A673 (cell line): ENCODE measurements around the gene ELF5. TPM values are rescaled to one million over a fixed set of nuclear protein-coding genes. Genes with fewer than 3 reads are reported as not detected.

Source experiments
- BruUV-seq: library from RNA; stranded (reverse); fragments of 400-500 nt; replicated peaks from 2 replicates; lab custom pipeline; 2021; lab: Mats Ljungman, UMichigan
- CTCF ChIA-PET: fragments of 300-600 bp; sonication (Branson Sonifier 250); formaldehyde crosslinking; loops from one replicate; lab custom pipeline; 2022; ENCODE audit warnings: antibody characterized with exemption; lab: Charles Lee
- POLR2A ChIA-PET: fragments of 300-600 bp; sonication (Branson Sonifier 250); formaldehyde crosslinking; loops from one replicate; lab custom pipeline; 2022; ENCODE audit warnings: antibody characterized with exemption; ENCODE audit not compliant: low non-redundant PET; lab: Charles Lee
- DNase-seq: peaks from one replicate; pipeline ENCODE4 v3.0.0-alpha.2; 2015; ENCODE audit warnings: low spot score
- H3K27ac ChIP-seq: fragments of 200-600 bp; sonication (generic); 2 replicates; pipeline ENCODE4 v1.5.1; 2016; ENCODE audit warnings: mixed run types, low read depth, mild to moderate bottlenecking, mixed read lengths, antibody characterized with exemption, low read length; ENCODE audit not compliant: poor library complexity, severe bottlenecking
- H3K27me3 ChIP-seq: fragments of 200-600 bp; sonication (generic); replicated peaks from 2 replicates; pipeline ENCODE4 v1.6.1; 2017; ENCODE audit warnings: mixed run types, low read depth, mild to moderate bottlenecking, mixed read lengths, antibody characterized with exemption, low read length; ENCODE audit not compliant: insufficient read depth, poor library complexity
- H3K36me3 ChIP-seq: fragments of 200-600 bp; sonication (generic); 2 replicates; pipeline ENCODE4 v1.6.1; 2016; ENCODE audit warnings: mixed run types, mild to moderate bottlenecking, mixed read lengths, antibody characterized with exemption, low read length; ENCODE audit not compliant: insufficient read depth, poor library complexity, severe bottlenecking
- H3K4me1 ChIP-seq: fragments of 200-600 bp; sonication (generic); 2 replicates; pipeline ENCODE4 v1.6.1; 2017; ENCODE audit warnings: mixed run types, mild to moderate bottlenecking, mixed read lengths, antibody characterized with exemption, low read length; ENCODE audit not compliant: insufficient read depth, poor library complexity, severe bottlenecking
- H3K4me3 ChIP-seq: fragments of 200-600 bp; sonication (generic); 2 replicates; pipeline ENCODE4 v1.5.1; 2016; ENCODE audit warnings: low read depth, mixed run types, mild to moderate bottlenecking, mixed read lengths, low read length; ENCODE audit not compliant: poor library complexity, severe bottlenecking
- H3K9me3 ChIP-seq: fragments of 200-600 bp; sonication (generic); 2 replicates; pipeline ENCODE4 v1.6.1; 2016; ENCODE audit warnings: mixed run types, low read depth, mild to moderate bottlenecking, mixed read lengths, antibody characterized with exemption, low read length; ENCODE audit not compliant: poor library complexity, severe bottlenecking
- CTCF ChIP-seq: fragments of 300-800, 200-600 bp; sonication (generic); conservative IDR thresholded peaks from 2 replicates; pipeline ENCODE4 v1.5.1; 2017; ENCODE audit warnings: low read depth, mild to moderate bottlenecking, antibody characterized with exemption, low read length, moderate library complexity, mixed read lengths
- EZH2 ChIP-seq: fragments of 200-600 bp; sonication (generic); IDR thresholded peaks from 2 replicates; pipeline ENCODE4 v1.6.1; 2017; ENCODE audit warnings: borderline replicate concordance, low read depth, mild to moderate bottlenecking, mixed read lengths, antibody characterized with exemption, low read length; ENCODE audit not compliant: poor library complexity, severe bottlenecking
- intact Hi-C: fragments of 100-400 bp; cut with micrococcal nuclease; formaldehyde crosslinking; loops from one replicate; pipeline ENCODE4 v1.10.0; 2022; ENCODE audit not compliant: unreplicated experiment
- total RNA-seq: library from RNA; stranded (reverse); gene quantifications from 2 replicates; pipeline ENCODE4 v1.2.3, GENCODE V29; 2021

The ELF5 gene
- total RNA-seq, 1 experiment from 2014 or later = not detected

GRCh38 chr11:34523053-34523452 lies 9.5 kb upstream of the ELF5 start:
- POLR2A ChIA-PET = no interaction called here

GRCh38 chr11:34522188-34522587 lies 8.6 kb upstream of the ELF5 start:
- no peak for DNase-seq
- intact Hi-C loops = no loop called here
- Histone ChIP-seq H3K36me3 (no peaks in the 10 kb centered on the region), H3K27me3 (peaks cover 4% of the 10 kb centered on the region), H3K4me1 (no peaks in the 10 kb centered on the region), H3K27ac (no peak overlapping the region), H3K4me3 (no peak overlapping the region), H3K9me3 (no peaks in the 10 kb centered on the region)
- CTCF ChIA-PET = no interaction called here
- BruUV-seq = no TSS peak
- POLR2A ChIA-PET = no interaction called here
- TF ChIP-seq EZH2 (no peak), CTCF (no peak)

More at GRCh38 chr11:34523053-34523452, 9.5 kb upstream of the ELF5 start:
- Histone ChIP-seq H3K27ac (no peak overlapping the region), H3K36me3 (no peaks in the 10 kb centered on the region), H3K27me3 (no peaks in the 10 kb centered on the region), H3K4me1 (no peaks in the 10 kb centered on the region), H3K4me3 (no peak overlapping the region), H3K9me3 (no peaks in the 10 kb centered on the region)
- TF ChIP-seq EZH2 = no peak
- no peak for TF ChIP-seq CTCF
- BruUV-seq = no TSS peak
- no peak for DNase-seq
- intact Hi-C loops = no loop called here
- CTCF ChIA-PET = no interaction called here

- no peak for DNase-seq
- Histone ChIP-seq H3K9me3 (no peaks in the 10 kb centered on the region), H3K27me3 (peaks cover 4% of the 10 kb centered on the region), H3K36me3 (no peaks in the 10 kb centered on the region), H3K4me3 (no peak overlapping the region), H3K4me1 (no peaks in the 10 kb centered on the region), H3K27ac (no peak overlapping the region)
- BruUV-seq = no TSS peak
- ChIA-PET POLR2A (no interaction called here), CTCF (no interaction called here)
- TF ChIP-seq CTCF (no peak), EZH2 (no peak)
- intact Hi-C loops = no loop called here
These were observed 7.7 kb upstream of the ELF5 start for GRCh38 chr11:34521265-34521664.
